ENCODE measurements around the gene PPP6R2.

The PPP6R2 gene

DNA sequence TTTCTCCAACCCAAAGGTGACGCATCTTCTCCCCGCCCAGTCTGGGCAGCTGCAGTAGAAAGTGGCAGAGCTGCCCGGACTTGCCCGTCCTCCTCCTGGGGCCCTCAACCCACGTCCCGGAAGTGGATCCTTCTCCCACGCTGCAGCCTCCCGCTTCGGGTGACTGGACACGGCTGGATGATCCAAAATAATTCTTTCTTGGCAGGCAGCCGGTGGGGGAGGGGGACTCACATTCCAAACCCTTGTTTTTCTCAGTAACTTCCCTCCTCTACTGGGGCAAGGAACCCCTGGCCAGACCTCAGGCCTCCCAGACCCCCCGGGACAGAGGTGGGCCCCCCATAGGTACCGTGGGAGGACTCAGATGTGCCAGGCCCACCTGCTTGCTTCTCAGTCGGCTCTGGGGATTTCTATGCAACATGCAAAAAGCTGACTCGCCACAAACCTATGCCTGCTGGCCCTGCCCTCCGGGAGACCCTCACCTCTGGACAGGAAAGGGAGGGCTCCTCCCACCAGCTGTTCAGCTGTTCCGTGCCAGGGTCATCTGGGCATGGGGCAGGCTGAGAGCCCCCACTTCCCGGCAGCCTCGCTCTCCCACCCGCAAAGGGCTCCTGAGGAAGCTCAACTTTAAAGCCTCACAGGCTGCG lies 37.1 kb upstream of the PPP6R2 start:
- peak; percentile 49 to 59 for DNase-seq

DNA sequence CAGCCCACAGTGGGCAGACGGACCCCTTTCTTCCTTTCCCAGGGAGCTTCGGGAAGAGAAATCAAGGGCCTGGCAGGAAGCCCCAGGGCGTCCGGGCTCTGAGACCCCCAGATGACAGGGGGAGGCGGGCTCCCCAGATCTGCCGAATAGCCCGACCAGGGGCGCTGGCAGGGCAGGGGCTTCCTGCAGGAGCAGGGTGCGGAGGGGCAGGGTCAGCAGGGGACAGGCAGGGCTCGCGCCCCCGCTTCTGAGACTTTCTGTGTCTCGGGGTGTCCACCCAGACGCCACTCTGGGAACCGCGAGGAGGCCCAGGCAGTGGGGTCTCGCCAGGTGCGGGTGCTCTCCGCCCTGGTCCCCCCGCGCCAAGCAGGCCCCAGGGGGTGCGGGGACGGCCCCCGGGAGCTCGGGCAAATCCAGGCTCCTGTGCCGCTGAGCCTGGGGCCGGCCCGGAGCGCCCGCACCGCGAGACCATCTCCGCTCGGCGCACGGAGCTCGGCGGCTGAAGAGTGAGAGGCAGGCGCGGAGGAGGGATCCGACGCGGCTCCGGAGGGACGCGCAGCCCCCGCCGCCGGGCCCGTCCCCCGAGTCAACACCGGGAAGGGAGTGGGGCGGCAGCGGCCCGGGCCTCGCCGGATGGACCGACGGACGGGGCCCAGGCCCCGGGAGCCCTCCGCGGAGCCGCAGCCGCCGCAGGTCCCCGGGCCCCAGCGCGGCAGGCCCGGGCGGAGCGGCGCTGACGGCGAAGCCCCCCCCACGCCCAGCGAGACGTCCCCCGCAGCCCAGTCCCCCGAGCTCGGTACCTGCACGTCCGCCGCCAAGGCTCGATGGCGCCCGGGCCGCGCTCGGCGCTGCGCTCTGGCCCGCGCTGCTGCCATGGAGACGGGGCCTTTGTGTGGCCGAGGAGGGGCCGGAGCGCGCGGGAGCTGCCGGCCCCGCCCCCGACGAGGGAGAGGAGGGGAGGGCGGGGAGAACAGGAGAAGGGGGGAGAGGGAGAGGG lies 36.1 kb upstream of the PPP6R2 start, which contains the start of gene PLXNB2:
TSS of gene PLXNB2 (minus strand) at position 894 of the 997 bp plus-strand sequence. CDS start 17,062 bp downstream, outside the sequence.
- peak; percentile 43 to 82 for DNase-seq

DNA sequence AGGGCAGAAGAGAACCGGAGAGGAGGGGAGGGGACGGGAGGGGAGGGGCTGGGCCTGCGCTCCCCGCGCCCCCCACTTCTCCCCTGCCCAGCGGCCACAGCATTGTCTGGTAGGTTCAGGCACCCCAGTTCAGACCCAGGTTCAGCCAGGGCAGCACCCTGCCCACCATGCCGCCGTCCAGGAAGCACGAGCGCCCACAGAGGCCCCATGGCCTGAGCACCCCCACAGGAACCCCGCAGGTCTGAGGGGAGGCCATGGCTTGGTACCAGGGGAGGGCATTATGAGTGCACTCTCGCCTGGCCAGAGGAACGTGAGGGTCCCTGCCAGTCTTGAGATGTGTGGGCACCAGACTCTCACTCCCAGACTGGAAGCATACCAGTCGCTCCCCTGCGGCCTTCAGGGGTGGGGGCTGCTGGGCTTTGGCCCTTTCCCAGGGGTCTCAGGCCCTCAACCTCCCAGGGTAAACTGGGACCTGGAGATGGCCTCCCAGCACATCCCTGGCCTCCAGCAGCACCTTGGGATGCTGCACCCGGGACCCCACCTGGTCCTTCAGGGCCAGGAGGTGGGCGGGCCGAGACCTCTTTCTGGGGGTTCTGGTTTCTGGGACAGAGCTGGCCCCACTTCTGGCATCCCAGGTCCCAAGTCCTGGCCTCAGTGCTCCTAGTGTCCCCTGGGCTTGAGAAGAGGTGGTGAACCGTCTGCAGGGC lies 35.1 kb upstream of the PPP6R2 start:
- no peak for DNase-seq

DNA sequence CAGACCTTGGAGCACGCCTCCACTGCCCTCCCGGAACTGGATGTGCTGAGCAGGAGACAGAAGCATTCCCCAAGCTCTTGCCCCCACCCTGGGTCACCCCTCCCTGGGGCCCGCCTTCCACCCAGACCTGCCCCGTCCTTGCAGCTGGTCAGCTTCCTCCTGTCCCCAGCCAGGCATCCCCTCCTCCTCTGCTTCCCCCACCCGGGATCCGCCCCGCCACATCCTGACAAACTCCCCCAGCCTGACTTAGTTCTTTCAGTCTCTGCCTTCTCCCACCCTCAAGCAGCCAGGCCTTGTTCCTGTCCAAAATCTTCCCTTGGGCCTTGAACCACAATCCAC lies 34.6 kb upstream of the PPP6R2 start:
- no peak for DNase-seq

GRCh38 chr22:50308986-50309600 lies 34.0 kb upstream of the PPP6R2 start:
- no peak for DNase-seq

DNA sequence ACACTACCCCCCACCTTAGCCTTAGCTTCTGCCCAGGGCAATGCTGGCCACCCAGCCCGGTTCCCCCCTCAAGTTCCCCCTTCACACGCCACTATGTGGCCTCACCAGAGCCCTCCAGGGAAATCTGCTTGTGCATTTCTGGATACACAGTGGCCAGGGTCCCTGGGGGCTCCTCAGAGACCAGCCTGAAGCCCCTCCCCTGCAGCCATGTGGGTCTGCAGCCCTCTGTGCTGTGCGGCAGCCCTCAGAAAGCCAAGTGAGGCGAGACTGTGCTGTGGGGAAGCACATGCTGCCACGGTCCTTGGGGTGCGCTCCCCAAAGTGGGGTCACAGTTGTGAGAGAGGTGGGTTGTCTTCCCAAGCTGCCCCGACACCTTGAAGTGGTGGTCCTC lies 33.5 kb upstream of the PPP6R2 start:
- DNase-seq, result no peak

GRCh38 chr22:50310031-50310722 lies 33.0 kb upstream of the PPP6R2 start:
- no peak for DNase-seq

DNA sequence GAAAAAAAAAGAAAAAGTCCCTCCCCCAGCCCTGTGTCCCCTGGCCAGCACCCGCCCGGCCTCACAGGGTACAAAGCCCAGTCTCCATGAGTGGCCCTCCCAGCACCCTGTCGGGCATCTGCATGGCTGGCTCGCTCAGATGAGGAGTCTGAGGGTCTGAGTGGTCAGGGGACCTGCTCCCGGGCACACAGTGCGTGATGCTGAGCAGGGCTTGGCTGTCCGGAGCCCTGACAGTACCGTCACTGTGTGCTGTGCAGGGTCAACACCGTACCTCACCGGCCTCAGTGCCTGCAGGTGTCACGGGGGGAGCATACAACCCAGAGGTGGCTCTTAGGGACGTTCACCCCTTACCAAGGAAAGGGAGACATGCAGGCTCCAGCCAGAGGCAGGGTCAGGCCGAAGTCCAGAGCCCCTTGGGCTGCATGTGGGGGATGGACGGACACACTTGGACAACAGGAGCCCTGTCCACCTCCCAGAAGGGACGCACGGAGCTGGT lies 32.1 kb upstream of the PPP6R2 start:
- DNase-seq, result no peak

DNA sequence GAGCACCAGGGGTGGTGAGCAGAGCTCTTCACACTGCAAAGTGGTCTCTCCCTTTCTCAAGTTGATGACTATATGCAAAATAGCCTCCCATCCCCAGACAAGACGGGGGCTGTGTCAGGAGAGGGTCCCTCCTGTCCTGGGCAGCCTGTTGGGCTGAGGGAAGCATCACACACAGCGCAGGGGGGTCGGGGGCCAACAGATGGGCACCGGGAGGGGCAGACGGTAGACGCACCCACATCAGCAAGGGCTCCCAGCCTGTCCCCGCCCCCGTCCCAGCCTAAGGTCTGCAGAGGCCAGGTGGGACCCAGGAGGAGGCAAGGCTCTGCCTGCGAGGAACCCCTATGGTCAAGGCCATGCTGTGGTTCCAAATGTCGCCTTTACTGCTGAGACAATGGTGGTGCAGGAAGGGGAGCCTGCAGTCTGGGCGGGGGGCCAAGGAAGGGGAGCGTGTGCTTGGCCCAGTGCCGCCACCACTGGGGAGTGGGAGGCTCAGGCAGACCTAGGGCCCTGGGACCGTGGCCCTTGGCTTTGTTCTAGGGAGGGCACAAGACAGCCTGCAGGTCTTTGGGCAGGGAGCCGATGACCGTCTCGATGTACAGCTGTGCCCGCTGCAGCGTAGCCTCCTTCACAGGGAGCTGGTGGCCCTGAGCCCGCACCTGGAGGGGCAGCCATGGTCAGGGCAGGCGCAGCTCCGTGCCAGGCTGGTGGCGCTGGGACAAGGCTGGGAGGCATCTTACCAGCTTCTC lies 31.3 kb upstream of the PPP6R2 start:
- DNase-seq, result peak in 1 of 2 experiments; percentile 48

GRCh38 chr22:50312371-50312770 lies 30.8 kb upstream of the PPP6R2 start:
- DNase-seq, result no peak

GRCh38 chr22:50313021-50313420 lies 30.1 kb upstream of the PPP6R2 start:
- DNase-seq, result no peak

- no peak for DNase-seq
These were observed 29.5 kb upstream of the PPP6R2 start for GRCh38 chr22:50313600-50313999.

GRCh38 chr22:50314081-50314454 lies 29.1 kb upstream of the PPP6R2 start:
- no peak for DNase-seq

GRCh38 chr22:50314455-50315288 lies 28.5 kb upstream of the PPP6R2 start:
- no peak for DNase-seq

GRCh38 chr22:50315289-50316113 lies 27.6 kb upstream of the PPP6R2 start:
- DNase-seq, result no peak

- no peak for DNase-seq
These were observed 26.7 kb upstream of the PPP6R2 start for GRCh38 chr22:50316114-50317065.

- no peak for DNase-seq
These were observed 25.9 kb upstream of the PPP6R2 start for GRCh38 chr22:50317178-50317577.

GRCh38 chr22:50317674-50318073 lies 25.5 kb upstream of the PPP6R2 start:
- DNase-seq, result no peak

- no peak for DNase-seq
These were observed 24.8 kb upstream of the PPP6R2 start for GRCh38 chr22:50318356-50318697.
